ENCODE results near the gene EFNA4. TPM values are rescaled to one million over a fixed set of nuclear protein-coding genes. Genes with fewer than 3 reads are reported as not detected.

The EFNA4 gene
- total RNA-seq, 1 donor from 2014 or later = 1.7 TPM

- H3K36me3 ChIP-seq = no peaks in the 10 kb centered on the region
- H3K4me3 ChIP-seq = no peak overlapping the region
- no peak for DNase-seq
- no peaks in the 10 kb centered on the region for H3K9me3 ChIP-seq (replicated peaks)
- no peak overlapping the region for H3K27ac ChIP-seq (replicated peaks)
- H3K4me1 ChIP-seq = peaks cover 8% of the 10 kb centered on the region
- no peaks in the 10 kb centered on the region for H3K27me3 ChIP-seq (ENCODE audit: low read depth)
- TF ChIP-seq CTCF (IDR thresholded peaks at IDR 0.05; ENCODE audit: borderline replicate concordance) = no peak
- intact Hi-C loops (cut with micrococcal nuclease) = no loop called here
These were observed 35.8 kb downstream of the EFNA4 start for GRCh38 chr1:155099331-155099730.

- intact Hi-C loops (cut with micrococcal nuclease) = no loop called here
- Histone ChIP-seq H3K27me3 (ENCODE audit: low read depth) (no peaks in the 10 kb centered on the region), H3K4me3 (no peak overlapping the region), H3K27ac (replicated peaks) (no peak overlapping the region), H3K36me3 (no peaks in the 10 kb centered on the region), H3K9me3 (replicated peaks) (no peaks in the 10 kb centered on the region), H3K4me1 (peaks cover 18% of the 10 kb centered on the region)
- no peak for DNase-seq
- no peak for TF ChIP-seq CTCF (IDR thresholded peaks at IDR 0.05; ENCODE audit: borderline replicate concordance)
These were observed 39.8 kb downstream of the EFNA4 start for GRCh38 chr1:155103325-155103724.

- no peak for DNase-seq
- Histone ChIP-seq H3K36me3 (no peaks in the 10 kb centered on the region), H3K4me1 (peaks cover 18% of the 10 kb centered on the region), H3K27me3 (ENCODE audit: low read depth) (no peaks in the 10 kb centered on the region), H3K9me3 (replicated peaks) (no peaks in the 10 kb centered on the region), H3K27ac (replicated peaks) (peak overlapping the region; percentile 58), H3K4me3 (no peak overlapping the region)
- no peak for TF ChIP-seq CTCF (IDR thresholded peaks at IDR 0.05; ENCODE audit: borderline replicate concordance)
- intact Hi-C loops (cut with micrococcal nuclease) = no loop called here
These were observed 41.3 kb downstream of the EFNA4 start for GRCh38 chr1:155104605-155105534.

GRCh38 chr1:155105604-155106011 is 42.1 kb downstream of the EFNA4 start:
- intact Hi-C loops (cut with micrococcal nuclease) = no loop called here
- DNase-seq = peak; percentile 33
- H3K4me1 ChIP-seq = peaks cover 18% of the 10 kb centered on the region
- no peaks in the 10 kb centered on the region for H3K27me3 ChIP-seq (ENCODE audit: low read depth)
- H3K4me3 ChIP-seq = no peak overlapping the region
- TF ChIP-seq CTCF (IDR thresholded peaks at IDR 0.05; ENCODE audit: borderline replicate concordance) = no peak
- H3K27ac ChIP-seq (replicated peaks) = peak overlapping the region; percentile 58
- H3K9me3 ChIP-seq (replicated peaks) = no peaks in the 10 kb centered on the region
- H3K36me3 ChIP-seq = no peaks in the 10 kb centered on the region

GRCh38 chr1:155106862-155107261 is 43.3 kb downstream of the EFNA4 start:
- Histone ChIP-seq H3K27ac (replicated peaks) (no peak overlapping the region), H3K4me3 (no peak overlapping the region), H3K36me3 (no peaks in the 10 kb centered on the region), H3K4me1 (peaks cover 18% of the 10 kb centered on the region), H3K9me3 (replicated peaks) (no peaks in the 10 kb centered on the region), H3K27me3 (ENCODE audit: low read depth) (no peaks in the 10 kb centered on the region)
- no peak for TF ChIP-seq CTCF (IDR thresholded peaks at IDR 0.05; ENCODE audit: borderline replicate concordance)
- DNase-seq = no peak
- intact Hi-C loops (cut with micrococcal nuclease) = no loop called here

All from left ventricle myocardium inferior (tissue), 1 donor.